Keratinocyte (primary cell): ENCODE measurements around the gene CNKSR3. TPM values are rescaled to one million over a fixed set of nuclear protein-coding genes. Genes with fewer than 3 reads are reported as not detected.
A peak's percentile ranks its signal among the peaks of the same experiment; 100 is the strongest.

Experiments
- DNase-seq: peaks from one replicate; pipeline ENCODE4 v3.0.0-alpha.2; 2011; ENCODE audit warnings: low read depth, missing footprints, low spot score
- FAIRE-seq: peaks from 2 replicates; lab custom pipeline; 2011; peaks lifted over from hg19 to GRCh38; lab: Jason Lieb, UNC
- H2AFZ ChIP-seq: 2 replicates; pipeline ENCODE4 v1.6.0; 2012; ENCODE audit warnings: low read length, control low read depth, inconsistent platforms; ENCODE audit not compliant: control insufficient read depth
- H3K27ac ChIP-seq: 2 replicates; pipeline ENCODE4 v1.5.1; 2011; ENCODE audit warnings: low read length; ENCODE audit not compliant: control insufficient read depth, insufficient read depth
- H3K27me3 ChIP-seq: 3 replicates; pipeline ENCODE4 v1.6.0; 2011; ENCODE audit warnings: low read length; ENCODE audit not compliant: control insufficient read depth, insufficient read depth; ENCODE audit errors: extremely low read depth
- H3K36me3 ChIP-seq, 2 experiments: 2 replicates in 1 of 2; 3 replicates in 1 of 2; pipeline ENCODE4 v1.5.1; 2011; ENCODE audit warnings: low read length in 2 of 2, mild to moderate bottlenecking in 1 of 2; ENCODE audit not compliant: control insufficient read depth in 2 of 2, insufficient read depth in 2 of 2; ENCODE audit errors: extremely low read depth in 1 of 2
- H3K4me1 ChIP-seq: 3 replicates; pipeline ENCODE4 v1.5.1; 2011; ENCODE audit warnings: low read length; ENCODE audit not compliant: control insufficient read depth, insufficient read depth; ENCODE audit errors: extremely low read depth
- H3K4me2 ChIP-seq: 3 replicates; pipeline ENCODE4 v1.6.0; 2011; ENCODE audit warnings: low read depth, low read length; ENCODE audit not compliant: control insufficient read depth, insufficient read depth; ENCODE audit errors: extremely low read depth
- H3K4me3 ChIP-seq, 3 experiments: fragments of 200-600 bp in 1 of 3; sonication (generic) in 1 of 3; 2 replicates in 2 of 3; 3 replicates in 1 of 3; pipeline ENCODE4 v1.5.1; 2011 to 2016; ENCODE audit warnings: low read length in 3 of 3, mild to moderate bottlenecking in 3 of 3, control low read depth in 2 of 3, inconsistent platforms in 1 of 3, low read depth in 1 of 3, mixed read lengths in 1 of 3, mixed run types in 1 of 3, moderate library complexity in 1 of 3; ENCODE audit not compliant: control insufficient read depth in 2 of 3, insufficient read depth in 2 of 3; ENCODE audit errors: extremely low read depth in 1 of 3
- H3K79me2 ChIP-seq: 2 replicates; pipeline ENCODE4 v1.6.0; 2012; ENCODE audit warnings: low read length; ENCODE audit not compliant: control insufficient read depth, insufficient read depth
- H3K9ac ChIP-seq: 3 replicates; pipeline ENCODE4 v1.6.0; 2011; ENCODE audit warnings: low read length; ENCODE audit not compliant: control insufficient read depth, insufficient read depth; ENCODE audit errors: extremely low read depth
- H3K9me1 ChIP-seq: 3 replicates; pipeline ENCODE4 v1.6.0; 2011; ENCODE audit warnings: low read length; ENCODE audit not compliant: control insufficient read depth, insufficient read depth; ENCODE audit errors: extremely low read depth
- H3K9me3 ChIP-seq: 2 replicates; pipeline ENCODE4 v1.5.1; 2012; ENCODE audit warnings: low read depth, low read length; ENCODE audit not compliant: control insufficient read depth
- H4K20me1 ChIP-seq: 3 replicates; pipeline ENCODE4 v1.6.0; 2011; ENCODE audit warnings: low read length; ENCODE audit not compliant: control insufficient read depth, insufficient read depth; ENCODE audit errors: extremely low read depth
- CTCF ChIP-seq, 3 experiments: IDR thresholded peaks in 1 of 3; conservative IDR thresholded peaks in 1 of 3; optimal IDR thresholded peaks in 1 of 3; 2 replicates in 2 of 3; 3 replicates in 1 of 3; pipeline versions ENCODE3 to v1.5.1; 2011; ENCODE audit warnings: low read length in 3 of 3, mild to moderate bottlenecking in 3 of 3, moderate library complexity in 2 of 3, control low read depth in 1 of 3, inconsistent platforms in 1 of 3; ENCODE audit not compliant: insufficient read depth in 2 of 3; ENCODE audit errors: extremely low read depth in 1 of 3
- EZH2 ChIP-seq: IDR thresholded peaks from one replicate; pipeline ENCODE4 v1.6.1; 2012; ENCODE audit warnings: inconsistent platforms, mild to moderate bottlenecking, low read length, moderate library complexity
- dilution Hi-C: fragments of 300-500 bp; cut with MboI; formaldehyde crosslinking; loops from one replicate; pipeline ENCODE4 v1.7.0; 2020; ENCODE audit warnings: low sequenced_read_pairs; ENCODE audit not compliant: extremely low pct_ligation_motif_present
- polyA plus RNA-seq, 5 experiments: library from polyadenylated mRNA; depleted of rRNA in 3 of 5; stranded (reverse) in 3 of 5; stranded (forward) in 1 of 5; unstranded in 1 of 5; fragments of >200 nt; gene quantifications; 1 replicate in 1 of 5; 2 replicates in 3 of 5; 3 replicates in 1 of 5; pipeline versions ENCODE4 v1.2.1 to v1.2.3, GENCODE V29; 2011 to 2012; ENCODE audit warnings: missing spikeins in 2 of 5, low read depth in 1 of 5, low replicate concordance in 1 of 5

CNKSR3 gene
- polyA plus RNA-seq, 1 donor (not counting 4 experiments of a cell fraction or from before 2014, with no cell fraction given): 2.0 TPM

- Histone ChIP-seq H3K79me2 (no peaks in the 10 kb centered on the region), H2AFZ (no peak overlapping the region), H3K4me3 (no peak overlapping the region), H3K36me3 (no peaks in the 10 kb centered on the region), H3K4me2 (no peak overlapping the region), H3K4me1 (no peaks in the 10 kb centered on the region), H4K20me1 (no peaks in the 10 kb centered on the region), H3K27ac (no peak overlapping the region), H3K27me3 (no peaks in the 10 kb centered on the region), H3K9me3 (no peaks in the 10 kb centered on the region), H3K9ac (no peak overlapping the region), H3K9me1 (no peaks in the 10 kb centered on the region)
- dilution Hi-C loops: no loop called here
- no peak for TF ChIP-seq EZH2
- no peak for TF ChIP-seq CTCF (optimal IDR thresholded peaks at IDR 0.05 in 1 of 3, IDR thresholded peaks at IDR 0.05 in 1 of 3, conservative IDR thresholded peaks at IDR 0.05 in 1 of 3; ENCODE audit: extremely low read depth in 1 of 3, insufficient read depth in 2 of 3, low read length in 3 of 3)
- FAIRE-seq (no peak), DNase-seq (no peak)
Observed at GRCh38 chr6:154518396-154518795, 7.9 kb upstream of the CNKSR3 start.

- H3K27ac ChIP-seq: no peak overlapping the region
- H3K9ac ChIP-seq: no peak overlapping the region
- H2AFZ ChIP-seq: no peak overlapping the region
- no peak overlapping the region for H3K4me3 ChIP-seq
- H3K27me3 ChIP-seq: no peaks in the 10 kb centered on the region
- H3K79me2 ChIP-seq: no peaks in the 10 kb centered on the region
- H3K4me1 ChIP-seq: peaks cover 3% of the 10 kb centered on the region
- no peak for FAIRE-seq
- H3K9me3 ChIP-seq: no peaks in the 10 kb centered on the region
- H3K4me2 ChIP-seq: peak overlapping the region; percentile 17
- TF ChIP-seq EZH2 (no peak), CTCF (optimal IDR thresholded peaks at IDR 0.05 in 1 of 3, IDR thresholded peaks at IDR 0.05 in 1 of 3, conservative IDR thresholded peaks at IDR 0.05 in 1 of 3; ENCODE audit: extremely low read depth in 1 of 3, insufficient read depth in 2 of 3, low read length in 3 of 3) (no peak)
- no peaks in the 10 kb centered on the region for H3K9me1 ChIP-seq
- H4K20me1 ChIP-seq: no peaks in the 10 kb centered on the region
- no peaks in the 10 kb centered on the region for H3K36me3 ChIP-seq
- dilution Hi-C loops: no loop called here
- DNase-seq: no peak
Observed at GRCh38 chr6:154516276-154516675, 5.8 kb upstream of the CNKSR3 start.
